Nephron progenitor cell (in vitro differentiated cells): ENCODE measurements around the gene SLC25A48.

Experiments
- DNase-seq: peaks from one replicate; pipeline ENCODE4 v3.0.0; 2021
- H3K27ac Mint-ChIP-seq: 2 replicates; pipeline ENCODE4 v1.8.0; 2021; ENCODE audit warnings: mild to moderate bottlenecking, moderate library complexity, mixed read lengths
- H3K27me3 Mint-ChIP-seq: 2 replicates; pipeline ENCODE4 v1.8.0; 2021; ENCODE audit warnings: mild to moderate bottlenecking, low read depth, mixed read lengths; ENCODE audit not compliant: poor library complexity
- H3K36me3 Mint-ChIP-seq: 2 replicates; pipeline ENCODE4 v1.8.0; 2021; ENCODE audit warnings: low read depth, mixed read lengths
- H3K4me1 Mint-ChIP-seq: 2 replicates; pipeline ENCODE4 v1.8.0; 2021; ENCODE audit warnings: mixed read lengths
- H3K4me3 Mint-ChIP-seq: 2 replicates; pipeline ENCODE4 v1.8.0; 2021; ENCODE audit warnings: mild to moderate bottlenecking, moderate library complexity, mixed read lengths
- H3K9me3 Mint-ChIP-seq: 2 replicates; pipeline ENCODE4 v1.8.0; 2021; ENCODE audit warnings: mild to moderate bottlenecking, moderate library complexity, mixed read lengths
- CTCF ChIP-seq: fragments of 200-600 bp; sonication (generic); IDR thresholded peaks from 2 replicates; pipeline ENCODE4 v1.5.0; 2021; ENCODE audit warnings: antibody characterized with exemption

Gene SLC25A48

GRCh38 chr5:135869935-135870334, 35.5 kb downstream of the SLC25A48 start:
- Mint-ChIP-seq H3K27ac (no peak overlapping the region), H3K4me1 (peaks cover 4% of the 10 kb centered on the region), H3K36me3 (no peaks in the 10 kb centered on the region), H3K27me3 (peaks cover 14% of the 10 kb centered on the region), H3K4me3 (no peak overlapping the region), H3K9me3 (no peaks in the 10 kb centered on the region)
- no peak for TF ChIP-seq CTCF
- no peak for DNase-seq

- H3K27ac Mint-ChIP-seq = no peak overlapping the region
- H3K4me1 Mint-ChIP-seq = peaks cover 4% of the 10 kb centered on the region
- no peaks in the 10 kb centered on the region for H3K36me3 Mint-ChIP-seq
- H3K4me3 Mint-ChIP-seq = no peak overlapping the region
- no peak for DNase-seq
- H3K27me3 Mint-ChIP-seq = peaks cover 18% of the 10 kb centered on the region
- no peak for TF ChIP-seq CTCF
- no peaks in the 10 kb centered on the region for H3K9me3 Mint-ChIP-seq
These were observed 36.9 kb downstream of the SLC25A48 start for GRCh38 chr5:135871268-135871915.

- peaks cover 20% of the 10 kb centered on the region for H3K4me1 Mint-ChIP-seq
- TF ChIP-seq CTCF = no peak
- peaks cover 12% of the 10 kb centered on the region for H3K27me3 Mint-ChIP-seq
- H3K36me3 Mint-ChIP-seq = no peaks in the 10 kb centered on the region
- no peak for DNase-seq
- H3K4me3 Mint-ChIP-seq = no peak overlapping the region
- H3K27ac Mint-ChIP-seq = no peak overlapping the region
- no peaks in the 10 kb centered on the region for H3K9me3 Mint-ChIP-seq
These were observed 39.4 kb downstream of the SLC25A48 start for GRCh38 chr5:135873831-135874230.

- no peak for TF ChIP-seq CTCF
- H3K4me1 Mint-ChIP-seq = peaks cover 22% of the 10 kb centered on the region
- H3K36me3 Mint-ChIP-seq = no peaks in the 10 kb centered on the region
- no peak for DNase-seq
- no peaks in the 10 kb centered on the region for H3K9me3 Mint-ChIP-seq
- H3K27ac Mint-ChIP-seq = no peak overlapping the region
- H3K27me3 Mint-ChIP-seq = peaks cover 12% of the 10 kb centered on the region
- no peak overlapping the region for H3K4me3 Mint-ChIP-seq
These were observed 40.0 kb downstream of the SLC25A48 start for GRCh38 chr5:135874461-135874860.

- DNase-seq = no peak
- peaks cover 15% of the 10 kb centered on the region for H3K27me3 Mint-ChIP-seq
- no peak for TF ChIP-seq CTCF
- H3K27ac Mint-ChIP-seq = no peak overlapping the region
- no peak overlapping the region for H3K4me3 Mint-ChIP-seq
- peaks cover 22% of the 10 kb centered on the region for H3K4me1 Mint-ChIP-seq
- H3K9me3 Mint-ChIP-seq = no peaks in the 10 kb centered on the region
- H3K36me3 Mint-ChIP-seq = no peaks in the 10 kb centered on the region
These were observed 41.1 kb downstream of the SLC25A48 start for GRCh38 chr5:135875567-135875966.

GRCh38 chr5:135876146-135876545, 41.7 kb downstream of the SLC25A48 start:
- Mint-ChIP-seq H3K9me3 (no peaks in the 10 kb centered on the region), H3K4me3 (no peak overlapping the region), H3K36me3 (no peaks in the 10 kb centered on the region), H3K4me1 (peaks cover 22% of the 10 kb centered on the region), H3K27ac (no peak overlapping the region), H3K27me3 (peaks cover 17% of the 10 kb centered on the region)
- no peak for TF ChIP-seq CTCF
- no peak for DNase-seq
